Neural progenitor cell (in vitro differentiated cells): ENCODE results near the gene TMEM217. TPM values are rescaled to one million over a fixed set of nuclear protein-coding genes. Genes with fewer than 3 reads are reported as not detected.

Experiments used
- DNase-seq: peaks from one replicate; pipeline ENCODE4 v3.0.0-alpha.2; 2016; ENCODE audit warnings: low spot score
- H2AFZ ChIP-seq: fragments of 200-600 bp; sonication (generic); replicated peaks from 2 replicates; pipeline ENCODE4 v1.6.1; 2016; ENCODE audit warnings: antibody characterized with exemption
- H3F3A ChIP-seq: fragments of 200-600 bp; sonication (generic); 2 replicates; pipeline ENCODE4 v1.6.1; 2016; ENCODE audit warnings: antibody characterized with exemption, low read depth
- H3K27ac ChIP-seq: fragments of 200-600 bp; sonication (generic); 2 replicates; pipeline ENCODE4 v1.5.1; 2016; ENCODE audit warnings: mild to moderate bottlenecking
- H3K27me3 ChIP-seq: fragments of 200-600 bp; sonication (generic); 2 replicates; pipeline ENCODE4 v1.6.1; 2016; ENCODE audit warnings: mild to moderate bottlenecking, moderate library complexity
- H3K36me3 ChIP-seq: fragments of 200-600 bp; sonication (generic); 2 replicates; pipeline ENCODE4 v1.5.1; 2016
- H3K4me1 ChIP-seq: fragments of 200-600 bp; sonication (generic); 2 replicates; pipeline ENCODE4 v1.6.1; 2016; ENCODE audit warnings: mixed run types
- H3K4me2 ChIP-seq: fragments of 200-600 bp; sonication (generic); 2 replicates; pipeline ENCODE4 v1.6.1; 2016
- H3K4me3 ChIP-seq: fragments of 200-600 bp; sonication (generic); 2 replicates; pipeline ENCODE4 v1.5.1; 2016
- H3K79me2 ChIP-seq: fragments of 200-600 bp; sonication (generic); 2 replicates; pipeline ENCODE4 v1.6.1; 2016; ENCODE audit warnings: low read depth
- H3K9ac ChIP-seq: fragments of 200-600 bp; sonication (generic); 2 replicates; pipeline ENCODE4 v1.6.1; 2016
- H3K9me3 ChIP-seq: fragments of 200-600 bp; sonication (generic); 2 replicates; pipeline ENCODE4 v1.5.1; 2016; ENCODE audit warnings: low read depth
- H4K20me1 ChIP-seq: fragments of 200-600 bp; sonication (generic); 2 replicates; pipeline ENCODE4 v1.6.1; 2016; ENCODE audit warnings: low read depth
- H3K27ac Mint-ChIP-seq: 3 replicates; pipeline ENCODE4 v1.8.0; 2021; ENCODE audit warnings: mixed read lengths
- H3K27me3 Mint-ChIP-seq: 2 replicates; pipeline ENCODE4 v1.8.0; 2022; ENCODE audit warnings: low read depth, mild to moderate bottlenecking, inconsistent platforms, moderate library complexity, mixed read lengths; ENCODE audit not compliant: insufficient read depth
- H3K36me3 Mint-ChIP-seq: 3 replicates; pipeline ENCODE4 v1.8.0; 2021; ENCODE audit warnings: mixed read lengths
- H3K4me1 Mint-ChIP-seq: 3 replicates; pipeline ENCODE4 v1.8.0; 2021; ENCODE audit warnings: mixed read lengths
- H3K4me3 Mint-ChIP-seq: 3 replicates; pipeline ENCODE4 v1.8.0; 2021; ENCODE audit warnings: mild to moderate bottlenecking, moderate library complexity, mixed read lengths
- H3K9me3 Mint-ChIP-seq: 3 replicates; pipeline ENCODE4 v1.8.0; 2020; ENCODE audit warnings: mixed read lengths
- CTCF ChIP-seq: fragments of 200-600 bp; sonication (generic); IDR thresholded peaks from 2 replicates; pipeline ENCODE4 v1.5.1; 2017; ENCODE audit warnings: antibody characterized with exemption, mild to moderate bottlenecking
- EZH2 ChIP-seq: fragments of 200-600 bp; sonication (generic); IDR thresholded peaks from 2 replicates; pipeline ENCODE4 v1.6.1; 2017; ENCODE audit warnings: antibody characterized with exemption, mild to moderate bottlenecking, moderate library complexity
- EZH2phosphoT487 ChIP-seq: fragments of 200-600 bp; sonication (generic); IDR thresholded peaks from 2 replicates; pipeline ENCODE4 v1.6.1; 2017; ENCODE audit warnings: antibody characterized with exemption
- total RNA-seq: library from RNA; depleted of rRNA; stranded (reverse); fragments of >200 nt; gene quantifications from 2 replicates; pipeline ENCODE4 v1.2.3, GENCODE V29; 2015; ENCODE audit warnings: low replicate concordance

The TMEM217 gene
- total RNA-seq, 1 donor from 2014 or later, result not detected

GRCh38 chr6:37305841-37306425 lies 48.0 kb upstream of the TMEM217 start:
- no peak overlapping the region for H3K27ac Mint-ChIP-seq
- DNase-seq, result no peak
- H3K79me2 ChIP-seq, result no peaks in the 10 kb centered on the region
- peaks cover 2% of the 10 kb centered on the region for H3K9me3 Mint-ChIP-seq
- peaks cover 9% of the 10 kb centered on the region for H4K20me1 ChIP-seq
- H3K9ac ChIP-seq, result no peak overlapping the region
- no peak overlapping the region for H3K27ac ChIP-seq
- no peaks in the 10 kb centered on the region for H3K27me3 ChIP-seq
- no peak overlapping the region for H3K4me3 ChIP-seq
- no peaks in the 10 kb centered on the region for H3K36me3 ChIP-seq
- H2AFZ ChIP-seq, result no peak overlapping the region
- no peaks in the 10 kb centered on the region for H3K9me3 ChIP-seq
- H3K4me1 Mint-ChIP-seq, result peaks cover 16% of the 10 kb centered on the region
- no peaks in the 10 kb centered on the region for H3K27me3 Mint-ChIP-seq
- peaks cover 9% of the 10 kb centered on the region for H3F3A ChIP-seq
- H3K4me1 ChIP-seq, result no peaks in the 10 kb centered on the region
- TF ChIP-seq CTCF, result no peak
- TF ChIP-seq EZH2, result no peak
- TF ChIP-seq EZH2phosphoT487, result no peak
- no peak overlapping the region for H3K4me2 ChIP-seq
- no peaks in the 10 kb centered on the region for H3K36me3 Mint-ChIP-seq
- H3K4me3 Mint-ChIP-seq, result no peak overlapping the region

- TF ChIP-seq EZH2phosphoT487, result no peak
- TF ChIP-seq EZH2, result no peak
- no peak for TF ChIP-seq CTCF
- Histone ChIP-seq H3K9ac (no peak overlapping the region), H2AFZ (no peak overlapping the region), H3K4me1 (no peaks in the 10 kb centered on the region), H3K4me2 (no peak overlapping the region), H3K9me3 (no peaks in the 10 kb centered on the region), H3K36me3 (no peaks in the 10 kb centered on the region), H3K79me2 (no peaks in the 10 kb centered on the region), H4K20me1 (peaks cover 9% of the 10 kb centered on the region), H3F3A (peaks cover 9% of the 10 kb centered on the region), H3K27me3 (no peaks in the 10 kb centered on the region), H3K4me3 (no peak overlapping the region), H3K27ac (no peak overlapping the region)
- no peaks in the 10 kb centered on the region for H3K27me3 Mint-ChIP-seq
- no peak overlapping the region for H3K27ac Mint-ChIP-seq
- peaks cover 2% of the 10 kb centered on the region for H3K36me3 Mint-ChIP-seq
- H3K4me1 Mint-ChIP-seq, result peaks cover 16% of the 10 kb centered on the region
- H3K9me3 Mint-ChIP-seq, result peaks cover 2% of the 10 kb centered on the region
- H3K4me3 Mint-ChIP-seq, result no peak overlapping the region
- no peak for DNase-seq
These were observed 46.8 kb upstream of the TMEM217 start for GRCh38 chr6:37304766-37305165.

GRCh38 chr6:37303891-37304503 lies 46.1 kb upstream of the TMEM217 start:
- DNase-seq, result peak; percentile 20
- Mint-ChIP-seq H3K27me3 (no peaks in the 10 kb centered on the region), H3K4me1 (peaks cover 16% of the 10 kb centered on the region), H3K9me3 (peaks cover 2% of the 10 kb centered on the region), H3K27ac (no peak overlapping the region), H3K36me3 (peaks cover 7% of the 10 kb centered on the region), H3K4me3 (no peak overlapping the region)
- H3K9me3 ChIP-seq, result no peaks in the 10 kb centered on the region
- H3K79me2 ChIP-seq, result no peaks in the 10 kb centered on the region
- H3K4me1 ChIP-seq, result no peaks in the 10 kb centered on the region
- peaks cover 9% of the 10 kb centered on the region for H3F3A ChIP-seq
- no peaks in the 10 kb centered on the region for H3K27me3 ChIP-seq
- no peak overlapping the region for H2AFZ ChIP-seq
- TF ChIP-seq CTCF (peak; percentile 58), EZH2phosphoT487 (no peak)
- H3K4me3 ChIP-seq, result no peak overlapping the region
- H3K4me2 ChIP-seq, result no peak overlapping the region
- no peak overlapping the region for H3K9ac ChIP-seq
- no peaks in the 10 kb centered on the region for H3K36me3 ChIP-seq
- H3K27ac ChIP-seq, result no peak overlapping the region
- H4K20me1 ChIP-seq, result peaks cover 4% of the 10 kb centered on the region
